Endothelial cell of umbilical vein (primary cell): ENCODE data around the gene BNC1. TPM values are rescaled to one million over a fixed set of nuclear protein-coding genes. Genes with fewer than 3 reads are reported as not detected.
A peak's percentile ranks its signal among the peaks of the same experiment; 100 is the strongest.

ENCODE experiments used
- BruUV-seq: library from RNA; stranded (reverse); fragments of 400-500 nt; replicated peaks from 2 replicates; lab custom pipeline; 2021; lab: Mats Ljungman, UMichigan
- CTCF ChIA-PET: fragments of 300-600, 350-600 bp; sonication (Branson Sonifier 250); formaldehyde crosslinking; loops from one replicate; lab custom pipeline; 2021; ENCODE audit warnings: antibody characterized with exemption, inconsistent platforms; lab: Charles Lee
- POLR2A ChIA-PET: fragments of 300-600, 350-600 bp; sonication (Branson Sonifier 250); formaldehyde crosslinking; loops from one replicate; lab custom pipeline; 2021; ENCODE audit warnings: antibody characterized with exemption, inconsistent platforms; lab: Charles Lee
- DNase-seq: peaks from one replicate; pipeline ENCODE4 v3.0.0-alpha.2; 2011; ENCODE audit warnings: low read depth, low spot score
- FAIRE-seq: peaks from 2 replicates; lab custom pipeline; 2011; peaks lifted over from hg19 to GRCh38; lab: Jason Lieb, UNC
- H2AFZ ChIP-seq: 2 replicates; pipeline ENCODE4 v1.6.0; 2012; ENCODE audit warnings: low read depth, low read length, control low read depth, inconsistent platforms
- H3K27ac ChIP-seq: 2 replicates; pipeline ENCODE4 v1.5.1; 2011; ENCODE audit warnings: low read depth, mild to moderate bottlenecking, control low read depth, low read length, moderate library complexity; ENCODE audit not compliant: insufficient read depth
- H3K27me3 ChIP-seq, 2 experiments: 2 replicates each; pipeline versions ENCODE4 v1.6.0 to v1.6.1; 2011; ENCODE audit warnings: low read length in 2 of 2, mixed read lengths in 1 of 2; ENCODE audit not compliant: control insufficient read depth in 2 of 2, insufficient read depth in 2 of 2
- H3K36me3 ChIP-seq, 2 experiments: 2 replicates in 1 of 2; 3 replicates in 1 of 2; pipeline ENCODE4 v1.5.1; 2011; ENCODE audit warnings: low read length in 2 of 2, mild to moderate bottlenecking in 1 of 2, moderate library complexity in 1 of 2; ENCODE audit not compliant: control insufficient read depth in 2 of 2, insufficient read depth in 2 of 2; ENCODE audit errors: extremely low read depth in 1 of 2
- H3K4me1 ChIP-seq: 3 replicates; pipeline ENCODE4 v1.5.1; 2011; ENCODE audit warnings: mild to moderate bottlenecking, low read length; ENCODE audit not compliant: control insufficient read depth, insufficient read depth; ENCODE audit errors: extremely low read depth
- H3K4me2 ChIP-seq: 2 replicates; pipeline ENCODE4 v1.6.1; 2011; ENCODE audit warnings: low read length, control low read depth, mixed read lengths; ENCODE audit not compliant: insufficient read depth
- H3K4me3 ChIP-seq, 3 experiments: fragments of 200-600 bp in 1 of 3; sonication (generic), shearing (Covaris generic) in 1 of 3; replicated peaks in 1 of 3; 2 replicates each; pipeline ENCODE4 v1.5.1; 2011 to 2016; ENCODE audit warnings: control low read depth in 3 of 3, low read length in 3 of 3, mild to moderate bottlenecking in 2 of 3, inconsistent platforms in 1 of 3, low read depth in 1 of 3, moderate library complexity in 1 of 3; ENCODE audit not compliant: insufficient read depth in 1 of 3
- H3K79me2 ChIP-seq: 2 replicates; pipeline ENCODE4 v1.6.0; 2012; ENCODE audit warnings: low read length, inconsistent platforms; ENCODE audit not compliant: control insufficient read depth, insufficient read depth
- H3K9ac ChIP-seq: replicated peaks from 2 replicates; pipeline ENCODE3; 2011; ENCODE audit warnings: low read length, control low read depth; ENCODE audit not compliant: insufficient read depth; ENCODE audit errors: extremely low read depth
- H3K9me1 ChIP-seq: replicated peaks from 3 replicates; pipeline ENCODE4 v1.6.0; 2011; ENCODE audit warnings: mild to moderate bottlenecking, low read length; ENCODE audit not compliant: control insufficient read depth, insufficient read depth; ENCODE audit errors: extremely low read depth
- H3K9me3 ChIP-seq: replicated peaks from 2 replicates; pipeline ENCODE4 v1.5.1; 2012; ENCODE audit warnings: low read length, inconsistent platforms; ENCODE audit not compliant: control insufficient read depth, insufficient read depth
- H4K20me1 ChIP-seq: replicated peaks from 2 replicates; pipeline ENCODE3; 2011; ENCODE audit warnings: mild to moderate bottlenecking, low read length; ENCODE audit not compliant: control insufficient read depth, insufficient read depth; ENCODE audit errors: extremely low read depth
- CTCF ChIP-seq, 2 donors: IDR thresholded peaks; 1 replicate in 1 of 2; 2 replicates in 1 of 2; pipeline ENCODE4 v1.5.1; 2011; ENCODE audit warnings: low read length in 2 of 2, mild to moderate bottlenecking in 2 of 2, moderate library complexity in 2 of 2, control low read depth in 1 of 2, inconsistent platforms in 1 of 2, low read depth in 1 of 2; ENCODE audit not compliant: insufficient read depth in 1 of 2; ENCODE audit errors: extremely low read depth in 1 of 2
- EZH2 ChIP-seq: IDR thresholded peaks from 2 replicates; pipeline ENCODE4 v1.6.1; 2012; ENCODE audit warnings: borderline replicate concordance, low read depth, mild to moderate bottlenecking, moderate library complexity, low read length, inconsistent platforms; ENCODE audit not compliant: severe bottlenecking
- FOS ChIP-seq: IDR thresholded peaks from 2 replicates; pipeline ENCODE4 v1.6.1; 2011; ENCODE audit warnings: mild to moderate bottlenecking, low read length, moderate library complexity, borderline replicate concordance; ENCODE audit not compliant: insufficient read depth
- GATA2 ChIP-seq: IDR thresholded peaks from 2 replicates; pipeline ENCODE4 v1.7.0; 2011; ENCODE audit warnings: low read depth, mild to moderate bottlenecking, moderate library complexity, mixed read lengths, low read length; ENCODE audit not compliant: insufficient read length, insufficient read depth
- JUN ChIP-seq: IDR thresholded peaks from 2 replicates; pipeline ENCODE4 v1.6.1; 2011; ENCODE audit warnings: borderline replicate concordance, low read depth; ENCODE audit not compliant: insufficient read length, insufficient read depth
- MAX ChIP-seq: IDR thresholded peaks from 2 replicates; pipeline ENCODE4 v1.6.1; 2011; ENCODE audit not compliant: insufficient read depth, insufficient read length
- MYC ChIP-seq: IDR thresholded peaks from one replicate; pipeline ENCODE4 v1.6.1; 2011; ENCODE audit warnings: mild to moderate bottlenecking, low read depth, low read length
- POLR2A ChIP-seq: IDR thresholded peaks from 2 replicates; pipeline ENCODE4 v1.6.1; 2012; ENCODE audit warnings: low read depth, mild to moderate bottlenecking, control low read depth, low read length
- POLR2AphosphoS5 ChIP-seq: IDR thresholded peaks from 2 replicates; pipeline ENCODE4 v1.6.1; 2012; ENCODE audit warnings: low read depth, mild to moderate bottlenecking, control low read depth, low read length, moderate library complexity; ENCODE audit not compliant: insufficient read depth
- dilution Hi-C: fragments of 300-500 bp; cut with MboI; formaldehyde crosslinking; loops from one replicate; pipeline ENCODE4 v1.15.0; 2019; ENCODE audit warnings: low sequenced_read_pairs; ENCODE audit not compliant: extremely low pct_ligation_motif_present
- intact Hi-C: fragments of 100-400 bp; cut with micrococcal nuclease; formaldehyde crosslinking; loops from one replicate; pipeline ENCODE4 v1.10.0; 2022
- polyA plus RNA-seq, 4 experiments: library from polyadenylated mRNA; depleted of rRNA in 3 of 4; stranded (reverse) in 3 of 4; unstranded in 1 of 4; fragments of >200 nt; gene quantifications; 2 replicates each; pipeline versions ENCODE4 v1.2.1 to v1.2.3, GENCODE V29; 2011 to 2012; ENCODE audit warnings: missing spikeins in 1 of 4
- total RNA-seq: library from RNA; stranded (reverse); gene quantifications from 2 replicates; pipeline ENCODE4 v1.2.3, GENCODE V29; 2021

The BNC1 gene
- total and polyA plus RNA-seq, 2 donors (not counting 3 experiments of a cell fraction or from before 2014, with no cell fraction given), result 3.4 to 3.9 TPM

- dilution Hi-C loops (no loop called here), intact Hi-C loops (loop anchor here (2.0 kb wide), 3 partner anchors 21 to 121 kb away; partner anchors contain the start of gene HDGFL3)
- POLR2A ChIA-PET, result interaction anchor here (0.6 kb wide), 1 partner anchor 414 kb away, joined by 3 read pairs; no protein-coding TSS in a partner anchor
- Histone ChIP-seq H3K4me1 (peaks cover 33% of the 10 kb centered on the region), H3K9ac (no peak overlapping the region), H3K9me3 (no peaks in the 10 kb centered on the region), H3K36me3 (no peaks in the 10 kb centered on the region), H3K4me2 (peak overlapping the region; percentile 30), H3K27me3 (peaks cover 0 to 6% of the 10 kb centered on the region in 2 experiments), H4K20me1 (no peaks in the 10 kb centered on the region), H3K9me1 (no peaks in the 10 kb centered on the region), H3K79me2 (peaks cover 14% of the 10 kb centered on the region), H3K4me3 (no peak overlapping the region), H2AFZ (no peak overlapping the region), H3K27ac (peak overlapping the region; percentile 31)
- CTCF ChIA-PET, result interaction anchor here (1.4 to 1.9 kb wide), 2 partner anchors 25 to 38 kb away, joined by 4 to 10 read pairs; no protein-coding TSS in a partner anchor
- TF ChIP-seq FOS (peak; percentile 52), GATA2 (peak; percentile 99), JUN (no peak)
- BruUV-seq, result no TSS peak
- FAIRE-seq (no peak), DNase-seq (peak; percentile 41)
Observed at GRCh38 chr15:83285979-83286553, 1.6 kb upstream of the BNC1 start.

- Histone ChIP-seq H3K4me3 (peak overlapping the region in 1 of 3 experiments; percentile 57), H3K27me3 (peaks cover 0 to 9% of the 10 kb centered on the region in 2 experiments), H2AFZ (peak overlapping the region; percentile 1), H3K27ac (peak overlapping the region; percentile 4), H3K9ac (no peak overlapping the region), H3K36me3 (no peaks in the 10 kb centered on the region), H3K4me1 (peaks cover 33% of the 10 kb centered on the region), H3K9me3 (no peaks in the 10 kb centered on the region), H3K9me1 (no peaks in the 10 kb centered on the region), H3K79me2 (peaks cover 14% of the 10 kb centered on the region), H4K20me1 (no peaks in the 10 kb centered on the region), H3K4me2 (no peak overlapping the region)
- intact Hi-C loops, result no loop called here
- FAIRE-seq (no peak), DNase-seq (no peak)
- TF ChIP-seq MAX (no peak), GATA2 (no peak), POLR2AphosphoS5 (no peak), POLR2A (no peak), MYC (no peak), FOS (no peak), CTCF (IDR thresholded peaks at IDR 0.05; ENCODE audit: extremely low read depth in 1 of 2, insufficient read depth in 1 of 2, low read depth in 1 of 2, low read length in 2 of 2) (no peak), JUN (no peak), EZH2 (no peak)
- POLR2A ChIA-PET, result no interaction called here
- dilution Hi-C loops, result no loop called here
- CTCF ChIA-PET, result interaction anchor here (1.2 to 1.9 kb wide), 3 partner anchors 21 to 37 kb away, joined by 4 to 10 read pairs (median 4); no protein-coding TSS in a partner anchor
- no TSS peak for BruUV-seq
Observed at GRCh38 chr15:83285284-83285978, 967 bp upstream of the BNC1 start.
